ENCODE results near the gene TMEM167A.

DNA sequence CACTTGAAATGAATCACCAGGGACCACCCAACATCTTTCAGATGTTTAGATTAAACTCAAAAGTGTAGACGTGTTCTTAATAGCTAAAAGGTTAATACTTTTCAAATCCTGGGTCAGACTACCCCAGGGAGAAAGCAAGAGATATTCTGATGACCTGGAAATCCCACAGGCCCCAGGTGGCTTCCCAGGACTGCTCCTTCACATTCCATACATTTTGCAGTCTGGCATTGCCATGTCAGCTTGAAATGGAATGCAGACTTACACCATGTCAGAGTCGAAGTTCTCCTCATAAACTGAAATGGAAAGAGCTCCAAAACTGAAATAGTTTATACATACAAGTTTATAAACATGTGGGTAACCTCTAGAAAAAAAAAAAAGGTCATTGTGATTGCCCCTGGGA is 61.5 kb downstream of the TMEM167A start:
- TF ChIP-seq, protein P1, sequence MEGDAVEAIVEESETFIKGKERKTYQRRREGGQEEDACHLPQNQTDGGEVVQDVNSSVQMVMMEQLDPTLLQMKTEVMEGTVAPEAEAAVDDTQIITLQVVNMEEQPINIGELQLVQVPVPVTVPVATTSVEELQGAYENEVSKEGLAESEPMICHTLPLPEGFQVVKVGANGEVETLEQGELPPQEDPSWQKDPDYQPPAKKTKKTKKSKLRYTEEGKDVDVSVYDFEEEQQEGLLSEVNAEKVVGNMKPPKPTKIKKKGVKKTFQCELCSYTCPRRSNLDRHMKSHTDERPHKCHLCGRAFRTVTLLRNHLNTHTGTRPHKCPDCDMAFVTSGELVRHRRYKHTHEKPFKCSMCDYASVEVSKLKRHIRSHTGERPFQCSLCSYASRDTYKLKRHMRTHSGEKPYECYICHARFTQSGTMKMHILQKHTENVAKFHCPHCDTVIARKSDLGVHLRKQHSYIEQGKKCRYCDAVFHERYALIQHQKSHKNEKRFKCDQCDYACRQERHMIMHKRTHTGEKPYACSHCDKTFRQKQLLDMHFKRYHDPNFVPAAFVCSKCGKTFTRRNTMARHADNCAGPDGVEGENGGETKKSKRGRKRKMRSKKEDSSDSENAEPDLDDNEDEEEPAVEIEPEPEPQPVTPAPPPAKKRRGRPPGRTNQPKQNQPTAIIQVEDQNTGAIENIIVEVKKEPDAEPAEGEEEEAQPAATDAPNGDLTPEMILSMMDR (conservative IDR thresholded peaks at IDR 0.05; ENCODE audit: low read depth, low read length), result no peak
- TF ChIP-seq FOS (IDR thresholded peaks at IDR 0.05; ENCODE audit: low read depth, low read length) (no peak), POLR2A (IDR thresholded peaks at IDR 0.05; ENCODE audit: low read depth, low read length) (no peak), RAD21 (IDR thresholded peaks at IDR 0.05; ENCODE audit: low read length) (no peak), SMC3 (IDR thresholded peaks at IDR 0.05; ENCODE audit: low read depth, low read length) (no peak), RFX5 (IDR thresholded peaks at IDR 0.05; ENCODE audit: low read depth, low read length) (no peak)

All from IMR-90 (cell line).